HG03039 (cell line): ENCODE measurements around the gene SARDH.

ENCODE experiments used
- ATAC-seq: cut with Tn5 transposase; IDR thresholded peaks from one replicate; pipeline ENCODE4 v1.9.1; 2021; ENCODE audit warnings: mild to moderate bottlenecking, moderate library complexity; ENCODE audit not compliant: unreplicated experiment

The SARDH gene

GRCh38 chr9:133705576-133705975 is 32.6 kb downstream of the SARDH start:
- ATAC-seq = no peak

GRCh38 chr9:133704711-133705181 is 33.4 kb downstream of the SARDH start:
- no peak for ATAC-seq

GRCh38 chr9:133703591-133704399 is 34.4 kb downstream of the SARDH start:
- ATAC-seq = no peak

- no peak for ATAC-seq
These were observed 35.2 kb downstream of the SARDH start for GRCh38 chr9:133702798-133703590.

GRCh38 chr9:133701981-133702797 is 36.0 kb downstream of the SARDH start:
- ATAC-seq = no peak

GRCh38 chr9:133701321-133701980 is 36.7 kb downstream of the SARDH start:
- ATAC-seq = no peak

- no peak for ATAC-seq
These were observed 37.3 kb downstream of the SARDH start for GRCh38 chr9:133700819-133701320.

GRCh38 chr9:133699546-133699945 is 38.6 kb downstream of the SARDH start:
- no peak for ATAC-seq

GRCh38 chr9:133696071-133696472 is 42.1 kb downstream of the SARDH start:
- no peak for ATAC-seq

GRCh38 chr9:133694686-133695085 is 43.5 kb downstream of the SARDH start:
- no peak for ATAC-seq

GRCh38 chr9:133693703-133694529 is 44.2 kb downstream of the SARDH start:
- ATAC-seq = no peak

GRCh38 chr9:133693116-133693515 is 45.0 kb downstream of the SARDH start:
- no peak for ATAC-seq

- ATAC-seq = no peak
These were observed 45.7 kb downstream of the SARDH start for GRCh38 chr9:133692364-133692985.

- no peak for ATAC-seq
These were observed 46.4 kb downstream of the SARDH start for GRCh38 chr9:133691626-133692363.

GRCh38 chr9:133691191-133691590 is 47.0 kb downstream of the SARDH start:
- ATAC-seq = no peak

GRCh38 chr9:133690081-133690561 is 48.0 kb downstream of the SARDH start:
- ATAC-seq = no peak

- ATAC-seq = no peak
These were observed 48.9 kb downstream of the SARDH start for GRCh38 chr9:133689151-133689763.
